H1 (cell line): ENCODE results near the gene USP43. TPM values are rescaled to one million over a fixed set of nuclear protein-coding genes. Genes with fewer than 3 reads are reported as not detected.

Experiments used
- CTCF ChIA-PET: fragments of 300-600 bp; sonication (Branson Sonifier 250); formaldehyde crosslinking; loops from one replicate; lab custom pipeline; 2021; ENCODE audit not compliant: partially characterized antibody; lab: Charles Lee
- POLR2A ChIA-PET: fragments of 300-600 bp; sonication (Branson Sonifier 250); formaldehyde crosslinking; loops from one replicate; lab custom pipeline; 2021; ENCODE audit warnings: inconsistent platforms; ENCODE audit not compliant: partially characterized antibody; lab: Charles Lee
- DNase-seq, 2 experiments: peaks; one replicate each; pipeline versions ENCODE4 v3.0.0 to v3.0.0-alpha.2; 2010 to 2022; ENCODE audit warnings: low spot score in 2 of 2, low read depth in 1 of 2, mixed read lengths in 1 of 2
- FAIRE-seq: peaks from 2 replicates; lab custom pipeline; 2011; peaks lifted over from hg19 to GRCh38; lab: Jason Lieb, UNC
- H2AFZ ChIP-seq: 2 replicates; pipeline ENCODE4 v1.8.1; 2012; ENCODE audit warnings: low read length, inconsistent platforms
- H2AK5ac ChIP-seq: 2 replicates; pipeline ENCODE4 v1.6.1; 2013; ENCODE audit warnings: low read depth, low read length
- H2BK120ac ChIP-seq: replicated peaks from 2 replicates; pipeline ENCODE3; 2013; ENCODE audit warnings: low read depth, low read length, inconsistent platforms
- H2BK12ac ChIP-seq: 2 replicates; pipeline ENCODE4 v1.6.1; 2013; ENCODE audit warnings: low read depth, low read length
- H2BK15ac ChIP-seq: 2 replicates; pipeline ENCODE4 v1.6.1; 2013; ENCODE audit warnings: low read length
- H2BK20ac ChIP-seq: 2 replicates; pipeline ENCODE4 v1.6.1; 2013; ENCODE audit warnings: low read length
- H2BK5ac ChIP-seq: 2 replicates; pipeline ENCODE4 v1.6.1; 2013; ENCODE audit warnings: low read depth, low read length
- H3K14ac ChIP-seq: 2 replicates; pipeline ENCODE4 v1.6.1; 2013; ENCODE audit warnings: inconsistent platforms; ENCODE audit not compliant: insufficient read length
- H3K18ac ChIP-seq: 2 replicates; pipeline ENCODE4 v1.6.1; 2013; ENCODE audit warnings: low read length; ENCODE audit errors: extremely low read depth
- H3K23ac ChIP-seq: 2 replicates; pipeline ENCODE4 v1.6.1; 2013; ENCODE audit warnings: inconsistent platforms; ENCODE audit not compliant: insufficient read length
- H3K23me2 ChIP-seq: 2 replicates; pipeline ENCODE4 v1.6.1; 2013; ENCODE audit warnings: low read depth, low read length
- H3K27ac ChIP-seq: 2 replicates; pipeline ENCODE4 v1.6.1; 2011; ENCODE audit warnings: low read depth, low read length, inconsistent platforms
- H3K27me3 ChIP-seq, 4 experiments: replicated peaks in 1 of 4; 1 replicate in 1 of 4; 2 replicates in 3 of 4; pipeline versions ENCODE4 v1.6.1 to v1.8.1; 2011 to 2013; ENCODE audit warnings: low read length in 3 of 4, mild to moderate bottlenecking in 3 of 4, inconsistent platforms in 2 of 4, mixed read lengths in 2 of 4, moderate library complexity in 1 of 4; ENCODE audit not compliant: control insufficient read depth in 3 of 4, insufficient read depth in 3 of 4; ENCODE audit errors: extremely low read depth in 1 of 4
- H3K36me3 ChIP-seq, 4 experiments: 2 replicates each; pipeline versions ENCODE4 v1.6.1 to v1.8.1; 2011 to 2013; ENCODE audit warnings: mild to moderate bottlenecking in 4 of 4, low read length in 3 of 4, moderate library complexity in 2 of 4, control low read depth in 1 of 4, inconsistent platforms in 1 of 4; ENCODE audit not compliant: insufficient read depth in 4 of 4, control insufficient read depth in 2 of 4
- H3K4ac ChIP-seq: replicated peaks from 2 replicates; pipeline ENCODE3; 2013; ENCODE audit warnings: low read length, low read depth, mixed read lengths, inconsistent platforms; ENCODE audit not compliant: insufficient read length
- H3K4me1 ChIP-seq, 4 experiments: replicated peaks in 1 of 4; 1 replicate in 1 of 4; 2 replicates in 3 of 4; pipeline versions ENCODE4 v1.6.1 to v1.8.1; 2011 to 2013; ENCODE audit warnings: low read length in 3 of 4, inconsistent platforms in 2 of 4, mixed read lengths in 1 of 4; ENCODE audit not compliant: insufficient read depth in 4 of 4, control insufficient read depth in 3 of 4
- H3K4me2 ChIP-seq, 2 experiments: 2 replicates each; pipeline versions ENCODE4 v1.6.1 to v1.8.1; 2011 to 2013; ENCODE audit warnings: low read depth in 2 of 2, low read length in 2 of 2, control low read depth in 1 of 2, inconsistent platforms in 1 of 2, mild to moderate bottlenecking in 1 of 2; ENCODE audit not compliant: insufficient read depth in 1 of 2
- H3K4me3 ChIP-seq, 4 experiments: fragments of 200-600, 300-600 bp in 1 of 4; sonication (generic), shearing (Covaris generic), sonication (Bioruptor Twin) in 1 of 4; 2 replicates each; pipeline versions ENCODE4 v1.5.1 to v1.8.1; 2011 to 2016; ENCODE audit warnings: low read length in 4 of 4, low read depth in 3 of 4, control low read depth in 2 of 4, inconsistent platforms in 2 of 4, mild to moderate bottlenecking in 2 of 4, mixed read lengths in 1 of 4, moderate library complexity in 1 of 4; ENCODE audit not compliant: insufficient read depth in 2 of 4; ENCODE audit errors: extremely low read depth in 1 of 4
- H3K56ac ChIP-seq: replicated peaks from 2 replicates; pipeline ENCODE3; 2013; ENCODE audit warnings: low read depth, mild to moderate bottlenecking, mixed read lengths, low read length, inconsistent platforms; ENCODE audit not compliant: insufficient read length
- H3K79me1 ChIP-seq: 2 replicates; pipeline ENCODE4 v1.6.1; 2013; ENCODE audit warnings: low read depth, low read length, control low read depth
- H3K79me2 ChIP-seq, 2 experiments: 2 replicates each; pipeline versions ENCODE4 v1.6.1 to v1.8.1; 2012 to 2013; ENCODE audit warnings: low read length in 2 of 2, mild to moderate bottlenecking in 2 of 2, inconsistent platforms in 1 of 2; ENCODE audit not compliant: insufficient read depth in 2 of 2, control insufficient read depth in 1 of 2
- H3K9ac ChIP-seq, 4 experiments: replicated peaks in 1 of 4; 1 replicate in 1 of 4; 2 replicates in 3 of 4; pipeline versions ENCODE4 v1.6.1 to v1.8.1; 2011 to 2013; ENCODE audit warnings: low read depth in 3 of 4, low read length in 3 of 4, control low read depth in 2 of 4, mild to moderate bottlenecking in 2 of 4, moderate library complexity in 2 of 4, inconsistent platforms in 1 of 4; ENCODE audit errors: extremely low read depth in 1 of 4
- H3K9me3 ChIP-seq, 2 experiments: 2 replicates each; pipeline versions ENCODE4 v1.6.1 to v1.8.1; 2012 to 2013; ENCODE audit warnings: mild to moderate bottlenecking in 2 of 2, moderate library complexity in 2 of 2, control low read depth in 1 of 2, inconsistent platforms in 1 of 2, low read depth in 1 of 2, low read length in 1 of 2, mixed read lengths in 1 of 2; ENCODE audit not compliant: insufficient read depth in 2 of 2
- H4K20me1 ChIP-seq, 2 experiments: replicated peaks in 1 of 2; 2 replicates each; pipeline versions ENCODE3 to v1.8.1; 2011 to 2013; ENCODE audit warnings: inconsistent platforms in 2 of 2, low read length in 2 of 2, mild to moderate bottlenecking in 1 of 2; ENCODE audit not compliant: insufficient read depth in 2 of 2, control insufficient read depth in 1 of 2
- H4K5ac ChIP-seq: 2 replicates; pipeline ENCODE4 v1.6.1; 2013; ENCODE audit warnings: low read length, low read depth, mixed read lengths, inconsistent platforms; ENCODE audit not compliant: insufficient read length
- H4K8ac ChIP-seq: 2 replicates; pipeline ENCODE4 v1.8.0; 2013; ENCODE audit warnings: mild to moderate bottlenecking, moderate library complexity, low read length, inconsistent platforms; ENCODE audit not compliant: insufficient read depth; ENCODE audit errors: extremely low read depth
- H4K91ac ChIP-seq: replicated peaks from 2 replicates; pipeline ENCODE3; 2013; ENCODE audit warnings: low read length, mixed read lengths, inconsistent platforms; ENCODE audit not compliant: insufficient read length
- ASH2L ChIP-seq: fragments of 200-600, 300-600 bp; sonication (generic); IDR thresholded peaks from one replicate; pipeline ENCODE4 v1.7.1; 2017; ENCODE audit warnings: low read length
- CEBPB ChIP-seq: IDR thresholded peaks from 2 replicates; pipeline ENCODE4 v1.6.1; 2012; ENCODE audit warnings: low read depth, low read length
- CTBP2 ChIP-seq: IDR thresholded peaks from 2 replicates; pipeline ENCODE4 v1.7.0; 2011; ENCODE audit warnings: borderline replicate concordance, mild to moderate bottlenecking, moderate library complexity, mixed read lengths, low read length; ENCODE audit not compliant: insufficient read depth, insufficient read length
- GABPA ChIP-seq: IDR thresholded peaks from 2 replicates; pipeline ENCODE4 v1.6.1; 2011; ENCODE audit warnings: mild to moderate bottlenecking, low read length, moderate library complexity, borderline replicate concordance; ENCODE audit not compliant: insufficient read depth
- JUND ChIP-seq: IDR thresholded peaks from 2 replicates; pipeline ENCODE4 v1.6.1; 2011; ENCODE audit warnings: mild to moderate bottlenecking, improper control_type of control experiment, low read length
- NANOG ChIP-seq: IDR thresholded peaks from 2 replicates; pipeline ENCODE4 v1.6.1; 2011; ENCODE audit warnings: low read length, low read depth, mild to moderate bottlenecking, inconsistent platforms; ENCODE audit not compliant: insufficient read depth, poor library complexity, severe bottlenecking
- SIX5 ChIP-seq: IDR thresholded peaks from 2 replicates; pipeline ENCODE4 v1.6.1; 2011; ENCODE audit warnings: mild to moderate bottlenecking, low read depth, low read length
- SP1 ChIP-seq: IDR thresholded peaks from 2 replicates; pipeline ENCODE4 v1.6.1; 2011; ENCODE audit warnings: low read depth, low read length
- SRF ChIP-seq: IDR thresholded peaks from 2 replicates; pipeline ENCODE4 v1.6.1; 2011; ENCODE audit warnings: mild to moderate bottlenecking, low read depth, low read length, moderate library complexity
- TEAD4 ChIP-seq: IDR thresholded peaks from 2 replicates; pipeline ENCODE4 v1.6.1; 2012; ENCODE audit warnings: low read depth, low read length, inconsistent platforms, mixed read lengths
- WGBS, 2 experiments: shearing (Covaris generic) in 1 of 2; methylation state at CpG; one replicate each; pipeline versions ENCODE4 v1.1.6 to v1.1.7; 2013 to 2015; ENCODE audit warnings: low lambda C conversion rate in 2 of 2, mixed read lengths in 2 of 2, inconsistent platforms in 1 of 2, low coverage in 1 of 2, missing lambda C conversion rate in 1 of 2; ENCODE audit not compliant: insufficient replicate concordance in 2 of 2, insufficient coverage in 1 of 2, insufficient read length in 1 of 2; ENCODE audit errors: extremely low coverage in 1 of 2, missing lambda C conversion rate in 1 of 2; 5-methylcytosine and 5-hydroxymethylcytosine counted together
- polyA plus RNA-seq, 7 experiments: library from polyadenylated mRNA; depleted of rRNA in 3 of 7; stranded (reverse) in 5 of 7; unstranded in 2 of 7; fragments of >200 nt in 5 of 7; fragments of 200-250 nt in 2 of 7; gene quantifications; 1 replicate in 5 of 7; 2 replicates in 1 of 7; 4 replicates in 1 of 7; pipeline versions ENCODE4 v1.2.1 to v1.2.3, GENCODE V29; 2011 to 2013; ENCODE audit warnings: missing spikeins in 2 of 7, mixed read lengths in 2 of 7
- total RNA-seq: library from RNA; stranded (reverse); fragmentation: NEBNext Ultra II Directional; extraction: Animal tissue kit (Norgen Biotek cat#: 25700); gene quantifications from 2 replicates; pipeline ENCODE4 v1.2.1, GENCODE V29; 2021

The USP43 gene
- total and polyA plus RNA-seq, 2 of the 8 experiments (the other 6 are each of a cell fraction or from before 2014, with no cell fraction given) = 3.0 to 7.2 TPM

- Histone ChIP-seq H4K5ac (no peak overlapping the region), H3K36me3 (no peaks in the 10 kb centered on the region; a peak in 1 of 8 replicates), H3K56ac (no peak overlapping the region), H3K27ac (no peak overlapping the region), H3K4ac (no peak overlapping the region), H3K9ac (no peak overlapping the region), H2BK120ac (no peak overlapping the region), H3K23ac (no peak overlapping the region), H4K8ac (no peak overlapping the region), H3K79me2 (no peaks in the 10 kb centered on the region), H3K79me1 (no peaks in the 10 kb centered on the region), H3K4me2 (no peak overlapping the region), H3K14ac (no peak overlapping the region), H3K18ac (no peak overlapping the region), H4K20me1 (no peaks in the 10 kb centered on the region), H2BK5ac (no peak overlapping the region), H2BK12ac (no peak overlapping the region), H2AFZ (no peak overlapping the region), H2AK5ac (no peak overlapping the region), H3K9me3 (no peaks in the 10 kb centered on the region), H3K4me1 (peaks cover 0 to 5% (median under 1%) of the 10 kb centered on the region in 4 experiments; a peak in 3 of 7 replicates), H4K91ac (no peak overlapping the region), H3K27me3 (no peaks in the 10 kb centered on the region), H3K4me3 (no peak overlapping the region), H2BK20ac (no peak overlapping the region), H3K23me2 (no peaks in the 10 kb centered on the region)
- DNase-seq (no peak), FAIRE-seq (no peak)
- ChIA-PET POLR2A (no interaction called here), CTCF (interaction anchor here (0.9 kb wide), 1 partner anchor 92 kb away, joined by 3 read pairs; no protein-coding TSS in a partner anchor)
- WGBS, 2 experiments = 90% methylated on average over 6 of the region's 6 CpGs; no CpG with 5 or more reads in 1 of the 2 experiments
- TF ChIP-seq GABPA = no peak
- no peak for TF ChIP-seq SIX5
- no peak for TF ChIP-seq TEAD4
- no peak for TF ChIP-seq ASH2L
- no peak for TF ChIP-seq SP1
- no peak for TF ChIP-seq NANOG
- no peak for TF ChIP-seq CEBPB
- no peak for TF ChIP-seq SRF
- no peak for TF ChIP-seq CTBP2
- no peak for TF ChIP-seq JUND
- TF ChIP-seq, all 59 proteins: peak for 0
- H2BK15ac ChIP-seq = no peak overlapping the region
Observed at GRCh38 chr17:9669551-9670008, 24.3 kb downstream of the USP43 start.
